DMS53 (cell line): ENCODE data around the gene ZNF35.
"Not testable (repeated sequence)": the region's sequence is repeated elsewhere in the genome, so short reads cannot be mapped to it uniquely, and the experiment has no call there.

Experiments
- DNase-seq: peaks from one replicate; lab custom pipeline; 2025; lab: John Stamatoyannopoulos, UW

Gene ZNF35

DNA sequence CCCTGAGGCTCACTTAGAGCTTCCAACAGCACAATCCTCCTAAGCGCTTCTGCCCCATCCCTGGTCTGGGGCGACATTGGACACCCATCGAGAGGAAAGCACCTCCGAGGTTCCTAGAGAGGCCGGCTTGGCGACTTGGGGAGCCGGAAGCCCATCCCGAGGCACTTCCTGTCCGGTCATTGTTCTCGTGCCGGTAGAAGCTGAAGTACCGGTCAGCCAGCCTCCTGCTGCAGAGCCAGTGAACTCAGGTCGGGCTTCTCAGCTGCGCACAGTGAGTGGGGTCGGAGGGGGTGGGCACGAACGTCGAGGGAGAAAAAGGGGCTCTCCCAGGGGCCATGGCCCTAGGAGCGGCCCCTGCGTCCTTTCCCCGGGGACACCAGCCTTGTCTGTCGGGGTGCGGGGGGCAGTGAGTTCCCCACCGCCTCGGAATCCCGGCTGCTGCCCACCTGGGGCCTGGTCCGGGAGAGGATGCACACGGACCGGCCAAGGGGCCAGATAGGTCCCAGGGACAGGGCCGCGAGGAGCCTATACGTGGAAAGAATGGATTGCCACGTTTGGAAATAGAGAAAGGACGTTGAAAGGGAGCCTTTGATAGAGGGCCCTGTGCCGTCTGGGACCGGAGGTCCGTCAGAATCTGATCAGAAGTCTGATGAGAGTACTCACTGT, at the start of gene ZNF35:
TSS of gene ZNF35 (plus strand) at position 169 of the 666 bp plus-strand sequence. CDS start 2,336 bp downstream, outside the sequence.
- peak; percentile 84 for DNase-seq

DNA sequence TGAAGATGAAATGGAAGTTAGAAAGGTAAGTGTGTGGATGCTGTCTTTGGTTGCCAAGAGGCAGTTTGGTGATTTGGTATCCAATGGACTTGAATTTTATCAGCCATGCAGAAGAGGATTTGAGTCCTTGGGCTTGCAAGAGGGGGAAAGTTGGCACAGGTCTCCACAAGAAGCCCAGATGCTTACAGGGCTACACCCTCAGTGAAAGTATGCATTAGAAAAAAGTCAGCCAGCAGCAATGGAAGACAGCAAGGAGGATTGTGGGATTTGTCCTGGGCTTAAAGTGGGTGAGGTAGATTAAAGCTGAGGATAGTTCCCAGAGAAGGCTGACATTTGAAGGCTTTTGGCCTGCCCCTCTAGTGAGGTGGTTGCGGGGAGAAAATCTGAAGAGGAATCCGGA, 46.8 kb upstream of the ZNF35 start:
- DNase-seq: no peak

DNA sequence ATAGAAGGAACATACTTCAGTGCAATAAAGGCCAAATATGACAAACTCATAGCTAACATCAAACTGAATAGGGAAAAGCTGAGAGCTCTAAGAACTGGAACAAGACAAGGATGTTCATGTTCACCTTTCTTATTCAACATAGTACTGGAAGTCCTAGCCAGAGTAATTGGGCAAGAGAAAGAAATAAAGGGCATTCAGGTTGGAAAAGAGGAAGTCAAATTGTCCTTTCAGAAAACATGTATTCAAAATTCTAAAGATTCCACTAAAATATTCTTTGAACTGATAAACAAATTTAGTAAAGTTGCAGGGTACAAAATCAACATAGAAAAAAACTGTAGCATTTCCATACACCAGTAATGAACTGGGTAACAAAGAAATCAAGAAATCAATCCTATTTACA, 35.9 kb upstream of the ZNF35 start:
- no peak for DNase-seq

DNA sequence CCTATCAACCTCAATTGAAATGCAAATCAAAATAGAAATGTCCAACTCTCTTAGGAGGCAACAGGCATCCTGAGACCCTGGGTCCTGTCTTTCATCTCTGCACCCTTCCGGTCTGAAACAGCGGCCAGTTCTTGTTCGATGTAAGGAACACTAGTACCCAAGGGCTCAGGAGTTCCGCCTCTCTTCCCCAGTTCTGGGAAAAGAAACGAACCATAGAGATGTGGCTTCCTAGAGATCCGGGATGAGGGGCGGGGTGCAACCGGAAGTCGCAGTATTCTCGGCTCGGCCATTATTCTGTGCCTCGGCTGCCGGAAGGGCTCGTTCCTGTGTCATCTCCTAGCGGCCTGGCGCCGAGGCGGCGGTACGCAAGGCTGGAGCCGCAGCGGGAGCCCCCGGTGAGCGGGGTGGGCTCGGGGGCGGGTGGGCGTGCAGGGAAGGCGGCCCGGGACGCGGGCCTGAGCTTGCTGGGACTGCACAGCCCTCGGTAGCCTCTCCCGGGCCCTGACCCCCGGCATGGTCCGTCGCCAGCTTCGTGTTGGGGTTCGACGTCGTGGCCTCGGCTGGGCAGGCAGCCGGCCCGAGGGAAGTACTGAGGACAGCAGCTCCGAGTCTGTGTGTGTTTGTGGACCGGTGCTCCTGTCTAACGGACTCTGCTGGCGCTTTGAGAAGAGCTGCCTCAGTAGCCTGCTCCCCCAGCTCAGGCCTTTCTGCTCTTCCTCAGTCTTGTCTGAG, 23.6 kb upstream of the ZNF35 start, which contains the start of gene ZNF197:
TSS of gene ZNF197 (plus strand) at position 288 of the 732 bp plus-strand sequence. CDS start 4,119 bp downstream, outside the sequence.
- peak; percentile 86 for DNase-seq

DNA sequence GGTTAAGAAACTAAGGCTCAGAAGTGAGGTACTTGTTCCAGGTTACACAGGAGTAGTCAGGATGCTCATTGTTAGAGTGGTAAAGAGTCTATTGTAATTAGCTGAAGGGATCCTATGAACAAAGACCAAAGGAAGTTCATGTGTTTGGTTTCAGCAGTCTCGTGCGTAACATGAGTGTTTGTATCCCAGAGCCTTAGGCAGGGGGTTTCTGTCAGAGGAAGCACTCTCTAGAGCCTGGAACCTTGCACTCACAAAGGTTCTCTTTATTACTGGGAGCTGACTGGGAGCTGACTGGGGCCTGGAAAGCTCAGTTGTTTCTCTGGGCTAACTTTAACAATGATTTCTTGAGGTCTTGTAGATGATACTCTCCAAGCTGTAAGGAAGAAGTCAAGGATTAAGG, 19.8 kb upstream of the ZNF35 start:
- no peak for DNase-seq

DNA sequence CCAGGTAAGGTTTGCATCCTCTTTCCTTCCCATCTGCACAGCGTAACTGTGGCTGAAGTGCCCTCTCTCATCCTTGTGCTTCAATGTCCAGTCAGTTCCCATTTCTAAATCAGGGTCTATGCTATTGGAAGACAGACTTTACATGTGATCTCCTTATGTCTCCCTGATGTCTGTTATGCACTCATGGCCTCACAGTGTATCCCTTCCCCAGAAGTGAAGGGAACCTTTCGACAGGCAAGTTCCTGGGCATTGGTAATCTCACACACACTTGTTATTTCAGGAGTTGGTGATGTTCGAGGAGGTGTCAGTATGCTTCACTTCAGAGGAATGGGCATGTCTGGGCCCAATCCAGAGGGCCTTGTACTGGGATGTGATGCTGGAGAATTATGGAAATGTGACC, 16.3 kb upstream of the ZNF35 start:
- no peak for DNase-seq

DNA sequence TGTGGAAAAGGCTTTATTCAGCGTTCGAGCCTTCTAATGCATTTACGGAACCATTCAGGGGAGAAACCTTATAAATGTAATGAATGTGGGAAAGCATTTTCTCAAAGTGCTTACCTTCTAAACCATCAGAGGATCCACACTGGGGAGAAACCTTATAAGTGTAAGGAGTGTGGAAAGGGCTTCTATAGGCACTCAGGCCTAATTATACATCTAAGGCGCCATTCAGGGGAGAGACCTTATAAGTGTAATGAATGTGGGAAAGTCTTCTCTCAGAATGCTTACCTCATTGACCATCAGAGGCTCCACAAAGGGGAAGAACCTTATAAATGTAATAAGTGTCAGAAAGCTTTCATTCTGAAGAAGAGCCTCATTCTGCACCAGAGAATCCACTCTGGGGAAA, 6.2 kb upstream of the ZNF35 start:
- no peak for DNase-seq

DNA sequence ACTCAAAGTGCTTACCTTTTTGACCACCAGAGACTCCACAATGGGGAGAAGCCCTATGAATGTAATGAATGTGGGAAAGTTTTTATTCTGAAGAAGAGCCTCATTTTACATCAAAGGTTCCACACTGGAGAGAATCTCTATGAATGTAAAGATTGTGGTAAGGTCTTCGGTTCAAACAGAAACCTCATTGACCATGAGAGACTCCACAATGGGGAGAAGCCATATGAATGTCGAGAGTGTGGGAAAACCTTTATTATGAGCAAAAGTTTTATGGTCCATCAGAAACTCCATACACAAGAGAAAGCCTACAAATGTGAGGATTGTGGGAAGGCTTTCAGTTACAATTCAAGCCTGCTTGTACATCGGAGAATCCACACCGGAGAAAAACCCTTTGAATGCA, 5.5 kb upstream of the ZNF35 start:
- DNase-seq: no peak

DNA sequence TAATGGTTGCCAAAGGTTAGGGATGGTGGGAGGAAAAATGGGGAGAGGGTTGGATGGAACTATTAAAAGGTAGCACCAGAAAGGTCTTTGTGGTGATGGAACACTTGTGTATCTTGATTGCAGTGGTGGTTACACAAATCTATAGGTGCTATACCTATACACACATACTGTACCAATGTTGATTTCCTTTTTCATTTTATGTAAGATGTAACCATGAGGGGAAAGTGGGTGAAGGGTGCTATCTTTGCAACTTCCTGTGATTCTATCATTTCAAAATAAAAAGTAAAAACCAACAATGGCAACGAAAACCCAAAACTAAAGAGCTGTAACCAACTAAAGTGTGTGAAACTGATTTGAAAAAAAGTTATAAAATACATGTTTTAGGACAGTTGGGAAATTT, 761 bp upstream of the ZNF35 start:
- no peak for DNase-seq

DNA sequence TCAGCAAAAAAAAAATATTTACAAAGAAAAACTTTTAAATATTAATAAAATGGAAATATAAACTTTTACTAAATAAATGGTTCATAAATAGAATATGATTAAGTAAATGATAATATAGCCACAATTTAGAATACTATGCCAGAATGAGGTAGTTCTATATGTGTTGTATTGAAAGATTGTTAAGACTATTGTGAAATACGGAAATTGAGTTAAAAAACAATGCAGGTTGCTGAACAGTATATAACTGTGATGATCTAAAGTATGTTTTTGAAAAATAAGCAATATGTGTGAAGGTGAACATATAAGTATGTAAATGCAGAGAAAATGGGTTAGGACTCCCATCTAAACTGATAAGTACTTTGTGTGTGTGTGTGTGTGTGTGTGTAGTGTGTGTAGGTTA, 1.2 kb downstream of the ZNF35 start:
- no peak for DNase-seq

DNA sequence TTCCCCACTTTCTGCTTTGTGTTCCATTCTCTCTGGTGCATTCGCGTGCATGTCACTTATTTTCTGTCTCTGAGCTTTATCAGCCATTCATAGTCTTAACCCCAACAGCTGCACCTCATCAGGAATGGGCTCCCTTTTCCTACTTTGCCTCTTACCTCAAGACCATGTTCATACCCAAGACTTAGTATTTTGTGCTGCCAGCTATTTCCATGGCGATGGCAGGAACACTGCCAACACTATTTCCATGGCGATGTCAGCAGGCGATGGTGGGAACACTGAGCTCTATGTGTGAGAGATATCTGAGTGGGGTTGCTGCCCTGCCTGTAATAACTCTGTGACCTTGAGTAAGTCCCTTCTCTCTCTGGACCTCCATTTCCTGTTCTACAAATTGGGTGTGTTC, 5.5 kb downstream of the ZNF35 start:
- DNase-seq: peak; percentile 0

DNA sequence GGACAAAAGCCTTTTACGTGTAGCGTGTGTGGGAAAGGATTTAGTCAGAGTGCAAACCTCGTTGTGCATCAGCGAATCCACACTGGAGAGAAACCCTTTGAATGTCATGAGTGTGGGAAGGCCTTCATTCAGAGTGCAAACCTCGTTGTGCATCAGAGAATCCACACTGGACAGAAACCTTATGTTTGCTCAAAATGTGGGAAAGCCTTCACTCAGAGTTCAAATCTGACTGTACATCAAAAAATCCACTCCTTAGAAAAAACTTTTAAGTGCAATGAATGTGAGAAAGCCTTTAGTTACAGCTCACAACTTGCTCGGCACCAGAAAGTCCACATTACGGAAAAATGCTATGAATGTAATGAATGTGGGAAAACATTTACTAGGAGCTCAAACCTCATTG, 10.5 kb downstream of the ZNF35 start:
- DNase-seq: no peak

DNA sequence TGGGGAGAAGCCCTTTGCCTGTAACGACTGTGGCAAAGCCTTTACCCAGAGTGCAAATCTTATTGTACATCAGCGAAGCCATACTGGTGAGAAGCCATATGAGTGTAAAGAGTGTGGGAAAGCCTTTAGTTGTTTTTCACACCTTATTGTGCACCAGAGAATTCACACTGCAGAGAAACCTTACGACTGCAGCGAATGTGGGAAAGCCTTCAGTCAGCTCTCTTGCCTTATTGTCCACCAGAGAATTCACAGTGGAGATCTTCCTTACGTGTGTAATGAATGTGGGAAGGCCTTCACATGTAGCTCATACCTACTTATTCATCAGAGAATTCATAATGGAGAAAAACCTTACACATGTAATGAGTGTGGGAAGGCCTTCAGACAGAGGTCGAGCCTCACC, 10.9 kb downstream of the ZNF35 start:
- DNase-seq: no peak

DNA sequence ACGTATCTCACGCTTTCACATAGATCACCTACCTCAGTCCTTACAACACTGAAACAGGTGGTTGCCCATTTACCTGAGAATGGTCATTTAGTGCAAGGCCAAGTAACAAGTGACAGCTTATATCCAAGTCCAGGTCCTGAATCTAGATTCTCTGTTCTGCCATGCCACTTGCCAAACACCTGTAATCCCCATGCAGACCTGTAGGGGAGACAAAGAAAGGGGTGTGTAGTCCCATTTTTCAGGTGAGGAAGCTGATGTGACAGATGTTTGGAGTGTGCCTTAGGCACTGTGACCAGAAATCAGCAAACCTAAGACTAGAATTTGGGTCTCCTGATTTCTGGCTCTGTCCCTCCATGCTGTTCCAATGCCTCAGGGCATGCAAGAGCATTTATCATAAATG, 12.7 kb downstream of the ZNF35 start:
- peak; percentile 8 for DNase-seq

DNA sequence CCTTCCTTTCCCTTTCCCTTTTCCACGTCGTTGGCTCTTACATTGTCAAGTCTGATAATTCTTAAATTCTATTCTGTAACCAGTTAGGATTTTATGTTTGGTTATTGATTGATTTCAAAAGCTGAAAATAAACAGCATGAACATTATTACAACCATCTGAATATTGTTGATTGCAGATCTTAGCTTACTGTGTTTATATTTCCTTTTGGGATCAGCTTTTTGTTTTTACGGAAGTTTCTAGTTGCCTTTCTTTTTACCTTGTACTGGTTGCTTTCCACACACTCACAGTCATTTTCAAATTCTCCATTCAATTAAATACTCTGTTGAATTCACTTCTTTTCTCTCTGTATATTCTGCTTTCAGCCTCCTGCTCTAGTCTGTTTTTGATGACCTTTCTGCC, 16.6 kb downstream of the ZNF35 start:
- no peak for DNase-seq

DNA sequence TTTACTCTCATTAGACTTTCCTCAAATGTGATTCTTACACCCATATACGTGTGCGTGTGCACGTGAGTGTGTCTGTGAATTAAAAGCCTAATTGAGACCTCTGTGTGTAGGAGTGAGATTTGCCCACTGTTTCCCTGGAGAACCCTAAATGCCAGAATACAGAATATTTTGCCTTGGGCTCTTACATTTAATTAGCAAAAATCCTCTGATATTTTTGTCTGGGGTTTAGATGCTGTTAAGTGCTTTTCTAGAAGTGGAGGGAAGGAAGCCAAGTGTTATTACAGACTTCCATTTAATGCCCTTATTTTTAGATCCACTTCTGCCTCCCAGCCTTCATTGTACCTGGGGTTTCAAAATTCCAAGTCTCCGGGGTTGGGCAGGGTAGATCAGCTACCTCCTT, 17.8 kb downstream of the ZNF35 start:
- DNase-seq: no peak

DNA sequence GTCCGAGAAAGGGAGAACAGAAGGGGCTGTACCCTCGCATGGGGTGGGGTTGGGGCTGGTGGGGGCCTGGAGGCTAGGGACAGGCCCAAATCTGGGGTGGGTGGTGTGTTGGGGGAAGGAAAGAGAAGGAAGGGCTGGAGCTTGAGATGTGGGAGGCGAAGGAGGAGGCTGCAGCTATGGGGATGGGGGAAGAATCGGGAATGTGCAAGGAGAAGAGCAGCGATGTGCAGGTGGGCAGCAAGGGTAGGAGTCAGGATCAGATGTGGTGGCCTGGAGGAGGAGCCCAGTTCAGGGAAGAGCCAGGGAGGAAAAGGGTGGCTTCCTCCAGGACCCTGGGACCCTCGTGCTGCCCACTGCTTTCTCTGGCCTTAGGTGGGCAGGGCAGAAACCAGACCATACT, 21.2 kb downstream of the ZNF35 start:
- no peak for DNase-seq

DNA sequence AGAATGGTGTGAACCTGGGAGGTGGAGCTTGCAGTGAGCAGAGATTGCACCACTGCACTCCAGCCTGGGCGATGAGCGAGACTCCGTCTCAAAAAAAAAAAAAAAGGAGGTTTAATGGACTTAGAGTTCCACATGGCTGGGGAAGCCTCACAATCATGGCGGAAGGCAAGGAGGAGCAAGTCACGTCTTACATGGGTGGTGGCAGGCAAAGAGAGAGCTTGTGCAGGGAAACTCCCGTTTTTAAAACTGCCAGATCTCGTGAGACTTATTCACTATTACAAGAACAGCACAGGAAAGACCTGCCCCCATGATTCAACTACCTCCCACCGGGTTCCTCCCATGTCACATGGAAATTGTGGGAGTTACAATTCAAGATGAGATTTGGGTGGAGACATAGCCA, 24.9 kb downstream of the ZNF35 start:
- not testable (repeated sequence) for DNase-seq

DNA sequence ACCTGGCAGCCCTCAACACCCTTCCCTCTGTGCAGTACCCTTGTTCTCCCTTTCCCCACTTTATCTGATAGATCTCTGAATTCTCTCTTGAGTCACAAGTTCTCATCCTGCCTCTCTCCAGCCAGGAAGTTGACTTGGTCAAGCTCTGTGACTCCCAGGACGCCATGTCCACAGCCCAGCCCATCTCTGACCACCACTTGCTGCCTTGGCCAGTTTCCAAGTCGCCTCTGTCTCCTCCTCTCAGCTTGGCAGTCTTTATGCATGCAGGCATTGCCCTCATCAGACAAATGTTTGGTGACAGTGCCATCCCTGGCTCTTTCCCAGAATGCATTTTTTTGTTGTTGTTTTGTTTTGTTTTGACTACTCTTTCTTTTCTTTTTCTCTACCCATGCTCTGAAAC, 25.7 kb downstream of the ZNF35 start:
- no peak for DNase-seq

DNA sequence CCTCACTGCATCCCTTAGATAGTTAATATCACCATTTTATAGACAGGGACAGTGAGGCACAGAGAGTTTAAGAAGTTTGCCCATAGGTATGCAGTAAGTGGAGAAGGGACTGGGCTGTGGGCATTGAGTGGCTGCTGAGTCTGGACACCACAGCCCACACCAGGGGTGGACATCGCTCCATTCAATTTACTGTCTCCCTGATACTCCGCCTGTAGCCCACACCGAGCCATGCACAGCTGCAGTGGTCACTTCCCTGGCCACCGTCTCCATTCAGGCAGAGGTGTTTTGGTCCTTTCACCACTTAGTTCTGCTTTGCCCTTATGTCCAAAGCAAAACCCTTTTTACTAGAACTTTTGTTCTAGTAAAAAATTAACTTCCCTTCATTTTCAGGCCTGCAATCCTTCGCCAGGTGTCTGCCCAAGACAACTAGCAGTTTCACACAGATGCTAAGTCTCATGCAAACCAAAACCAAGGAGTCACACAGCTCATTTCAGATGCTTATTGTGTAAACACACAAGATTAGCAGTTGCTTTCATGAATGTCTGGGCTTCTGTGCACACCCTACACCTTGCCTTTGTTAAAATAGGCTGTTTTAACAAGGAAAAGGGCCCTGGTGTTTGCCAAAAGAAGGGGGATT, 30.1 kb downstream of the ZNF35 start:
- no peak for DNase-seq

DNA sequence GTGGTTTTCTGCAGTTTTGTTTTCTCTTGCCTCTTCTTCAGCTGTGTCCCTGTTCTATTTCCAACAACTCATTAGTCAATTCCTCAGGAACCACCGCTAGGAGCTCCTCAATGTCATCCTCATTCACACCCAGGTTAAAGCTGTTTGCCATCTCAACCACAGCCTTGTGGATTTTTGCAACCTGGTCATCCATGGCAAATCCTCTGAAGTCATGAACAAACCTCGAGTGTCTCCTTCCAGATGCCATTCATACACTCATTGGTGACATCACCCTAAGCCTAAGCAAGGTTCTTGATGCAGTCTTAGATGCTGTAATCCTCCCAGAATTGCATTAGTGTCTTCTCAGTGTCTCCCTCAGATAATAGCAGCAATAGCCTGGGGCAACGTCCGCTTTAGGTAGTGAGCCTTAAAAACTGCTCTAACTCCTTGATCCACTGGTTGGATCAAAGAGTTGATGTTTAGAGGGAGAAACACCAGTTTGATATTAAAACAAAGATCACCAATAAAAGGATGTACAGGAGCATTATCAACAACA, 32.5 kb downstream of the ZNF35 start:
- no peak for DNase-seq

DNA sequence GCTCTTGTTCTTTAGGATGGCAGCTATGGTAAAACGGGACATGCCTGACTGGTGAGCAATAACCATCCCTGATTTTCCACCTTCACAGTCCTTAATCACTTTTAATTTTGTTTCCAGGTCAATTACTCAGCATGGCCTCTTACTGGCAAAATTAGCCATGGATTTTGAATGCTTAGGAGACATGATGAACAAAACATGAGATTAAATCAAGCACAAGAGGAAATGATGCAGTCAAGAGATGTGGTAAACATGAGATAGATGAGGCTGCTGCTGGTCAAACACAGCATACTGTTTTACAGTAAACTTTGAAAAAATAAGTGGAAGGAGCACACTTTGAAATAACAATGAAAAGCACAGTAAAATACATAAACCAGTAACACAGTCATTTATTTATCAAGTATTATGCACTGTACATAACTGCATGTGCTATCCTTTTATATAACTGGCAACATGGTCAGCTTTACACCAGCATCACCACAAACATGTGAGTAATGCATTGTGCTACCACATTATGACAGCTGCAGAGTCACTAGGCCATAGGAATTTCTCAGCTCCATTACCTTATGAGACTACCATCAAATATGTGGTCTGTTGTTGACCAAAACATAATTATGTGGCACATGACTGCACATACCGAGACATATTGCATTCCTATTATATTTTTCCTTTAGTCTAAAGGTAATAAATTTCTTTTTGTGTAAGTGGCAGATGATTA, 33.8 kb downstream of the ZNF35 start:
- DNase-seq: no peak
